Keratinocyte (primary cell): Measurements from ENCODE around the gene ANGPTL8. TPM values are rescaled to one million over a fixed set of nuclear protein-coding genes. Genes with fewer than 3 reads are reported as not detected.

Experiments
- DNase-seq: peaks from one replicate; pipeline ENCODE4 v3.0.0-alpha.2; 2011; ENCODE audit warnings: low read depth, missing footprints, low spot score
- FAIRE-seq: peaks from 2 replicates; lab custom pipeline; 2011; peaks lifted over from hg19 to GRCh38; lab: Jason Lieb, UNC
- H2AFZ ChIP-seq: 2 replicates; pipeline ENCODE4 v1.6.0; 2012; ENCODE audit warnings: low read length, control low read depth, inconsistent platforms; ENCODE audit not compliant: control insufficient read depth
- H3K27ac ChIP-seq: 2 replicates; pipeline ENCODE4 v1.5.1; 2011; ENCODE audit warnings: low read length; ENCODE audit not compliant: control insufficient read depth, insufficient read depth
- H3K27me3 ChIP-seq: 3 replicates; pipeline ENCODE4 v1.6.0; 2011; ENCODE audit warnings: low read length; ENCODE audit not compliant: control insufficient read depth, insufficient read depth; ENCODE audit errors: extremely low read depth
- H3K36me3 ChIP-seq, 2 experiments: 2 replicates in 1 of 2; 3 replicates in 1 of 2; pipeline ENCODE4 v1.5.1; 2011; ENCODE audit warnings: low read length in 2 of 2, mild to moderate bottlenecking in 1 of 2; ENCODE audit not compliant: control insufficient read depth in 2 of 2, insufficient read depth in 2 of 2; ENCODE audit errors: extremely low read depth in 1 of 2
- H3K4me1 ChIP-seq: 3 replicates; pipeline ENCODE4 v1.5.1; 2011; ENCODE audit warnings: low read length; ENCODE audit not compliant: control insufficient read depth, insufficient read depth; ENCODE audit errors: extremely low read depth
- H3K4me2 ChIP-seq: 3 replicates; pipeline ENCODE4 v1.6.0; 2011; ENCODE audit warnings: low read depth, low read length; ENCODE audit not compliant: control insufficient read depth, insufficient read depth; ENCODE audit errors: extremely low read depth
- H3K4me3 ChIP-seq, 3 experiments: fragments of 200-600 bp in 1 of 3; sonication (generic) in 1 of 3; 2 replicates in 2 of 3; 3 replicates in 1 of 3; pipeline ENCODE4 v1.5.1; 2011 to 2016; ENCODE audit warnings: low read length in 3 of 3, mild to moderate bottlenecking in 3 of 3, control low read depth in 2 of 3, inconsistent platforms in 1 of 3, low read depth in 1 of 3, mixed read lengths in 1 of 3, mixed run types in 1 of 3, moderate library complexity in 1 of 3; ENCODE audit not compliant: control insufficient read depth in 2 of 3, insufficient read depth in 2 of 3; ENCODE audit errors: extremely low read depth in 1 of 3
- H3K79me2 ChIP-seq: 2 replicates; pipeline ENCODE4 v1.6.0; 2012; ENCODE audit warnings: low read length; ENCODE audit not compliant: control insufficient read depth, insufficient read depth
- H3K9ac ChIP-seq: 3 replicates; pipeline ENCODE4 v1.6.0; 2011; ENCODE audit warnings: low read length; ENCODE audit not compliant: control insufficient read depth, insufficient read depth; ENCODE audit errors: extremely low read depth
- H3K9me1 ChIP-seq: 3 replicates; pipeline ENCODE4 v1.6.0; 2011; ENCODE audit warnings: low read length; ENCODE audit not compliant: control insufficient read depth, insufficient read depth; ENCODE audit errors: extremely low read depth
- H3K9me3 ChIP-seq: 2 replicates; pipeline ENCODE4 v1.5.1; 2012; ENCODE audit warnings: low read depth, low read length; ENCODE audit not compliant: control insufficient read depth
- H4K20me1 ChIP-seq: 3 replicates; pipeline ENCODE4 v1.6.0; 2011; ENCODE audit warnings: low read length; ENCODE audit not compliant: control insufficient read depth, insufficient read depth; ENCODE audit errors: extremely low read depth
- CTCF ChIP-seq, 3 experiments: IDR thresholded peaks in 1 of 3; conservative IDR thresholded peaks in 1 of 3; optimal IDR thresholded peaks in 1 of 3; 2 replicates in 2 of 3; 3 replicates in 1 of 3; pipeline versions ENCODE3 to v1.5.1; 2011; ENCODE audit warnings: low read length in 3 of 3, mild to moderate bottlenecking in 3 of 3, moderate library complexity in 2 of 3, control low read depth in 1 of 3, inconsistent platforms in 1 of 3; ENCODE audit not compliant: insufficient read depth in 2 of 3; ENCODE audit errors: extremely low read depth in 1 of 3
- EZH2 ChIP-seq: IDR thresholded peaks from one replicate; pipeline ENCODE4 v1.6.1; 2012; ENCODE audit warnings: inconsistent platforms, mild to moderate bottlenecking, low read length, moderate library complexity
- dilution Hi-C: fragments of 300-500 bp; cut with MboI; formaldehyde crosslinking; loops from one replicate; pipeline ENCODE4 v1.7.0; 2020; ENCODE audit warnings: low sequenced_read_pairs; ENCODE audit not compliant: extremely low pct_ligation_motif_present
- polyA plus RNA-seq, 5 experiments: library from polyadenylated mRNA; depleted of rRNA in 3 of 5; stranded (reverse) in 3 of 5; stranded (forward) in 1 of 5; unstranded in 1 of 5; fragments of >200 nt; gene quantifications; 1 replicate in 1 of 5; 2 replicates in 3 of 5; 3 replicates in 1 of 5; pipeline versions ENCODE4 v1.2.1 to v1.2.3, GENCODE V29; 2011 to 2012; ENCODE audit warnings: missing spikeins in 2 of 5, low read depth in 1 of 5, low replicate concordance in 1 of 5

Gene ANGPTL8
- polyA plus RNA-seq, 1 donor (not counting 4 experiments of a cell fraction or from before 2014, with no cell fraction given): 0.18 TPM

GRCh38 chr19:11248852-11249251 is 9.4 kb downstream of the ANGPTL8 start:
- dilution Hi-C loops: no loop called here
- Histone ChIP-seq H3K79me2 (no peaks in the 10 kb centered on the region), H3K9me1 (no peaks in the 10 kb centered on the region), H3K4me1 (no peaks in the 10 kb centered on the region), H3K27me3 (no peaks in the 10 kb centered on the region), H3K4me2 (no peak overlapping the region), H2AFZ (no peak overlapping the region), H3K4me3 (no peak overlapping the region), H3K27ac (no peak overlapping the region), H4K20me1 (no peaks in the 10 kb centered on the region), H3K9me3 (no peaks in the 10 kb centered on the region), H3K9ac (no peak overlapping the region), H3K36me3 (peaks cover 15 to 35% of the 10 kb centered on the region in 2 experiments)
- no peak for FAIRE-seq
- TF ChIP-seq CTCF (optimal IDR thresholded peaks at IDR 0.05 in 1 of 3, IDR thresholded peaks at IDR 0.05 in 1 of 3, conservative IDR thresholded peaks at IDR 0.05 in 1 of 3; ENCODE audit: extremely low read depth in 1 of 3, insufficient read depth in 2 of 3, low read length in 3 of 3): no peak
- TF ChIP-seq EZH2: no peak
- DNase-seq: no peak

- no peaks in the 10 kb centered on the region for H4K20me1 ChIP-seq
- H3K4me1 ChIP-seq: no peaks in the 10 kb centered on the region
- H3K79me2 ChIP-seq: no peaks in the 10 kb centered on the region
- H3K9me3 ChIP-seq: no peaks in the 10 kb centered on the region
- no peak overlapping the region for H3K9ac ChIP-seq
- no peak for FAIRE-seq
- no peaks in the 10 kb centered on the region for H3K9me1 ChIP-seq
- no peak overlapping the region for H3K4me2 ChIP-seq
- no peak overlapping the region for H3K27ac ChIP-seq
- H2AFZ ChIP-seq: no peak overlapping the region
- peaks cover 13 to 31% of the 10 kb centered on the region in 2 experiments for H3K36me3 ChIP-seq
- H3K4me3 ChIP-seq: no peak overlapping the region
- no peak for TF ChIP-seq EZH2
- no peak for DNase-seq
- dilution Hi-C loops: no loop called here
- H3K27me3 ChIP-seq: no peaks in the 10 kb centered on the region
These were observed 11.8 kb downstream of the ANGPTL8 start for GRCh38 chr19:11251217-11251616.
